ENCODE measurements around the gene IGFBP7.

GRCh38 chr4:57146444-57146843 lies 36.3 kb upstream of the IGFBP7 start:
- TF ChIP-seq, protein P1, sequence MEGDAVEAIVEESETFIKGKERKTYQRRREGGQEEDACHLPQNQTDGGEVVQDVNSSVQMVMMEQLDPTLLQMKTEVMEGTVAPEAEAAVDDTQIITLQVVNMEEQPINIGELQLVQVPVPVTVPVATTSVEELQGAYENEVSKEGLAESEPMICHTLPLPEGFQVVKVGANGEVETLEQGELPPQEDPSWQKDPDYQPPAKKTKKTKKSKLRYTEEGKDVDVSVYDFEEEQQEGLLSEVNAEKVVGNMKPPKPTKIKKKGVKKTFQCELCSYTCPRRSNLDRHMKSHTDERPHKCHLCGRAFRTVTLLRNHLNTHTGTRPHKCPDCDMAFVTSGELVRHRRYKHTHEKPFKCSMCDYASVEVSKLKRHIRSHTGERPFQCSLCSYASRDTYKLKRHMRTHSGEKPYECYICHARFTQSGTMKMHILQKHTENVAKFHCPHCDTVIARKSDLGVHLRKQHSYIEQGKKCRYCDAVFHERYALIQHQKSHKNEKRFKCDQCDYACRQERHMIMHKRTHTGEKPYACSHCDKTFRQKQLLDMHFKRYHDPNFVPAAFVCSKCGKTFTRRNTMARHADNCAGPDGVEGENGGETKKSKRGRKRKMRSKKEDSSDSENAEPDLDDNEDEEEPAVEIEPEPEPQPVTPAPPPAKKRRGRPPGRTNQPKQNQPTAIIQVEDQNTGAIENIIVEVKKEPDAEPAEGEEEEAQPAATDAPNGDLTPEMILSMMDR (conservative IDR thresholded peaks at IDR 0.05; ENCODE audit: low read length), result no peak
- TF ChIP-seq EZH2phosphoT487 (IDR thresholded peaks at IDR 0.05; ENCODE audit: borderline replicate concordance), result no peak
